GM21529 (cell line): Measurements from ENCODE around the gene RAB28.
A peak's percentile ranks its signal among the peaks of the same experiment; 100 is the strongest.

Experiments used
- ATAC-seq: cut with Tn5 transposase; IDR thresholded peaks from one replicate; pipeline ENCODE4 v1.9.1; 2021; ENCODE audit not compliant: unreplicated experiment

Gene RAB28

DNA sequence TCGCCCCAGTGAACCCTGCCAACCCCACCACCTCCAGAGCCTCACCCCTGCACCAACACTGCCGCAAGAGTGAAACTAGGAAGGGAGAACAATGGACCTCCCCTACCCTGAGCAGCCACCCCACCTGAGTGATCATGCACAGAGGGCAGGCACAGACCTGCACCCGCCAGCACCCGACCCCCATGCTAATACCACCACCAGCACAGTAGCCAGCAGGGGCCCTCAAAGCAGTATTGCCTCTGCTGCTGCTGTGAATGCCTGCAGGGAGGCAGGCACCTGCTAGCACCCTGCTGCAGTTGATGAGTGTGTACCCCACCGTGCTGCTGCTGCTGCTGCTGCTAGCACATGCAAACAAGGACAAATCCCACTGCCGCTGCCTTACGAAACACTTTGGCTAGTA lies 100.1 kb downstream of the RAB28 start:
- ATAC-seq: no peak

DNA sequence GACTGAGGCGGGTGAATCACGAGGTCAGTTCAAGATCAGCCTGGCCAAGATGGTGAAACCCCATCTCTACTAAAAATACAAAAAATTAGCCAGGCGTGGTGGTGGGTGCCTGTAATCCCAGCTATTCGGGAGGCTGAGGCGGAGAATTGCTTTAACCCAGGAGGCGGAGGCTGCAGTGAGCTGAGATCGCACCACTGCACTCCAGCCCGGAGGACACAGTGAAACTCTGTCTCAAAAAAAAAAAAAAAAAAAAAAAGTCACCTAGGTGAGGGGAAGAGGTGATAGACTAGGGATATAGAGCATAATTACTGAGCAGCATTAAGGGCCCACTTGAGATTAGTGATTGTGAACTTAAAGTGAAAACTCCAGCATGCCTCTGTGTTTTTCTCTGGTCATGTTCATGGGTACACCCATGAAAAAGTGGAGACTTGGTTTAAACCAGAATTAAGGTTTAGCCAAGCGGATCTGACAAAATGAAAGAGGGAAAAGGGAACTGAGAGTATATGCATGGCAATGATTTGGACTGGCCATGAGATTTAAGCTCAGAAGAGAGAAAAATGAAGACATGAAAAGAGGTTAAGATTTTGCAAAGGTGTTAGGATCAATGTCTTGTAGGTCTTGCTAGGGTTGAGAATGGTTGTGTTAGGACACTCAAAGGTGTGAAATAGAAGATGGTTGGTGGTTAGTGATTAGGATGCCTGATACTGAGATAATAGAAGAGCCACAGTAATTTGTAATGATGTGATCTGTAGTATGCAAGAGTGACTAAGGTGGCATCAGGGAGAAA lies 105.0 kb downstream of the RAB28 start:
- ATAC-seq: peak; percentile 69

DNA sequence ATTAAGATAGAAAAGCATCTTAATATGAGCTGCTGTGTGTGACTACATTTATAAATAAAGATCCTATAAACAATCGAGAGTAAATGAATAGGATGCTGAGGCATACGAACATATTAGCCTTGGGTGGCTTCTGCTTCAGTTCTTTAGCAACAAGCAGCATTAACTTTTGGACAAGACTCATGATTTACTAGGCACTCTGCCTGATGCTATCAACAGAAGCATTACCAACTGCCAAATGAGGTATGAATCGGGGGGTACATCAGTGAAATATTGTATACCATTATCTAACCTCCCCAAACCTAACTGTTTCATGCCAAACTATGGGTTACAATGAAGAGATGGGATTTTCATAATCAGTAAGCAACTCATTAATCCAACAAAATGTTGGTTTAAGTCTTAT lies 113.1 kb downstream of the RAB28 start:
- no peak for ATAC-seq

DNA sequence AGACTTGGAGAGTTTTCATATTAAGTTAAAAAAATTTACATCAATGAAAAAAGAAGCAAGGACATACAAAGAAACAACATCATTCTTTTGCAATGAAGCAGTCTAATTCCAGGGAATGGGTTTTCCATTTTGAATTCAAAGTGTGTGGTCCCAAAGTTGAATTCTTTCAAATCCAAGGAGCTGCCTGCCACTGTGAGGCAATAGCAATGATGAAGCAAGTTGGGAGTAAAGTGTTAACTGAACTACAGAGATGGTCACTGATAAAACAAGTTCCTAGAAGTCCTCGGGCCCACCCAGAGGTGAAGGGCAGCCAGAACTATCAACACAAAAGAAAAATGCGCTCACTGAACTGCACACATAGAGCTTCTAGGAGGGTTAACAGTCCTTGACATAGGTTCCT lies 115.9 kb downstream of the RAB28 start:
- no peak for ATAC-seq

DNA sequence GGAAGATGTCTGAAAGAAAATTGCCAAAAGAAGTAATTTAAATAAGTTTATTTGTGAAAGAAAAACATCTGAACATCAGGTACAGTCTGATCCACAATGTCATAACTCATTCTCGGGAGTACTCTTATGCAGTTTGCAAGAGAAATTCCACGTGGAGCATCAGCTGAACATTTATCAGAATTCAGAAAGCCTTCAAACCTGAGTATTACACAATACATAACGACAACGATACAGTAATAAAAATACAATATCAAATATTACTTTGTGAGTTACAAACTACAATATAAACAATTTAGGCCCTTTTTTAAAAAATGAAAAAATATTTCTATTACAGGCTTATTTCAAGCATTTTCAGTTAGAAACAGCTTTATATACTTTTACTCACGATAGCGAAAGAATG lies 116.4 kb downstream of the RAB28 start:
- ATAC-seq: no peak

DNA sequence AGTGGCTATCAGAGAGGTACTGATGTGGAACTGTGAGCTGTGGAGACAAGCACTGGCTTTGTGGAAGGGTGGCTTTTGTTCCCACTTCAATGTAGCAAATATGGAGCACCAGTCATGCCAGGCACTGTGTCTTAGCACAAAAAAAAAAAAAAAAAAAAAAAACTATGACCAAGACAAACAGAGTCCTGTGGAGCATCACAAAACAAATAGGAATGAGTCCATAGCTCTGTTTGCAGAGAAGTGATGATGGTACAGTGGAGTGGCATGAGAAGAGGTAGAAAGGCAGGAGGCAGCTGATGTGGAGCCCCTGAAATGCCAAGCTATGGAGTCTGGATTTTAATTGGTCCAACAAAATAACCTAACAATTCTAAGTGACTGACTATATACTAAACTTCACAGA lies 116.9 kb downstream of the RAB28 start:
- ATAC-seq: no peak

DNA sequence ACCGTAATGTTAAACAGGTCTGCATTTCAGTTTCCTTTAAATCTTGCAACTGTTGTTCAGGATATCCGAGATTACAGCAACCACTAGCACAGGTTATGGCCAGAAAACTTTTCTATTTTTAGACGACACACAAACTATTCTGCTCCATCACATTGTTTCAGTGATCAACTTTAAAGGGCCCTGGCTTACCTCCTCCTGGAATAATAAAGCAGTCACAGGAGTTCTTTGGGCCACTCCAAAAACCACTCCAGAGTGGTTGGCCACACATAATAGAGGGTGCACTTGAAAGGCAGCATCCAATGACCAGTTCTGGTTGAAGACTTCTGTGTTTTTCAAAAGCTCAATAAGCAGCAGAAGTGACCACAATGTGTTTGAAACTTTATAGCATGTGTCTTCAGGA lies 118.9 kb downstream of the RAB28 start:
- ATAC-seq: no peak

DNA sequence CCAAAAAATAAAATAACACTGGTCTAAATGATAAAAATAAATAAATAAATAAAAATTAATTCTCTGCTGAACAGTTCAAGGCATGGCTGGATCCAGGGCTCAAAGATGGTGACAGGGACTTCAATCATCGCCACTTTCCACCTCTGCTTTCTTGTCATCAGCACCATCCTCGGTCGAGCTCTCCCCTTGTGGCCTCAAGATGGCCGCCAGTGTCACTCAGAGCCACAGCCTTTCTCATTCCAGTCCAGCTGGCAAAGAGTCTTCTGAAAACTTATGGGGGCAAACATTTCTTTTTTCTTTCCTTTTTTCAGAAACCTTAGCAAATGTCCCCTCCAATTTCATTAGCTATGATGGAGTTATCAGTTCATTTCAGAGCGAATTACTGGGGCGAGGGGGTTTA lies 119.5 kb downstream of the RAB28 start:
- no peak for ATAC-seq

DNA sequence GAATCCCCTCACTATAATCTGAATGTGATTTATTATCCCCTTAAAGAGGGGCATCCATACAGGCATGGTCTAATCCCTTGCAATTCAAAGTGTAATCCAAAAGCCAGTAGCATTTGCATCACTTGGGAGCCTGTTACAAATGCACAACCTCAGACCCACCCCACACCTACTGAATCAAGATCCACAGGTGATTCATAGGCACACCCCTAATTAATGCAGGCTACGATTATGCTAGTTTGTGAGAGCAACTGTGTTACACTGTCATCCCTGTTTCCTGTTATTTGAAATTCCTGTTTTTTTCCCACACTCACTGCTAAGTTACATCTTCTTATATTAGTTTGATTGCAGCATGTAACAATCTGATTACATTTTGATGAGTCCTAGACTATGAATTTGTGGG lies 120.0 kb downstream of the RAB28 start:
- no peak for ATAC-seq

DNA sequence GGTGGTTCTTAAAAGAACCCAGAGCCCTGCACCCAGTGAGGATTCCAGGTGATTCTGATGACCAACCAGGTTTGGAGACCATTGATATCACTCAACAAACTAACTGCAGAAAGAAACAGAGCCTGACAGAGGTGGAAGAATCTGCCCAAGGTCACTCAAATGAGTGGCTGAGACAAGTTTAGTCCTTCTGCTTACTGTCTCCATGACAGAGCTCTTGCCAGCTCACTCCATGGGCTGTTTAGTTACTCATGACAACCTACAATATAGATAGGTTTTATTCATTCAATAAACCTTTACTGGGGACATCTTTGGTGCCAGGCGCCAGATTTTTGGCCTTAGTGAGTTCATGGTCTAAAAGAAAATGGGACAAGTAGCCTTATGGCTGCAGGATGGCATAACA lies 124.3 kb downstream of the RAB28 start:
- no peak for ATAC-seq

DNA sequence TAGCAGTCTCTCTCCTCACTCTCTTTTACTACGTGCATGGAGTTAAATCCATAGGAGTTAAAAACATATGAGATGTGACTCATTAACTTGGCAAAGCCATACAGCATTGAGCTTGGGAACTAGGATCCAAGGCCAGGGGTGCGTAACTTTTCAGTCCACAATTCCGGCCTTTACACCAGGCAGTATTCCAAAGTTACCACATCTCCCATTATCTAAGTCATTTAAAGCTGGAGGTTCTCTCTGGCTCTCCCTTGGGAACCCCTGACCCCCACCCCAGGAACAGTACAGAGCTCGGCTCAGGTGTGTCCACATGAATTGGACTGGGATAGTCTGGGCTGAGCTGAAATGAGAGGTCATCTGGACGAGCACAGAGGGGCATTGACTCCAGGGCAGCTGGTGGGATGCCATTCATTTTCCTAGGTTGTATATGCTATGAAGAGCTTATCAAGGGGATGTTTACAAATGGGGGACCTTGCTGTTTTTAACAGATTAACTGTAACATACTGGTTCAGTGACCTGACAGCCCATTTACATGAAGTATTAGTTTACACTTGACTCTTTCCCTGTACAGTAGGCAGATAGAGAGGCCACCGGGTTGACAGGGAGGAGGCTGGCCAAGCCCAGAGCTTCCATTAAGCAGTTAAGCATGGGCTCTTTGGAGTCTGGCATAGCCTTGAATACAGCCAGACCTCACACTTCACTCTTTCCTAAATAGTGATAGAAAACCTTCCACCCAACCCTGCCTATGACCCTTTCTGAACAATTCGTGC lies 128.8 kb downstream of the RAB28 start:
- ATAC-seq: no peak

DNA sequence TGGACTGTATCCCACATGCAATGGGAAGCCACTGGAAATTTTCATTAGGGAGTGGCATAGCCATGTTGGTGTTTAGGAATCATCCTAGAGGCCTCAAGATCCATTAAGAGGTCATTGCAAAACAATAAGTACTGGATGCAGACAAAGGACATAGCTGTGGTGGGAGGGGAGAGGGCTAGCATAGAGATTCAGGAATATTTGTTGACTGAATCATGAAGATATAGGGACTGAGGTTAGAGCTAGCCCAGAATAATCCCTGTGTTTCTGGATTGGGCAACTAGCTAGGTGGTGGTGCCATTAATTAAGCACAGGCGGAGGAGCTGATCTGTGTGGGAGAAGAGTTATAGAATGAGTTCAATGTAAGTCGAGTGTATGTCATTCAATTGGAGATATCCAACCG lies 135.0 kb downstream of the RAB28 start:
- no peak for ATAC-seq

DNA sequence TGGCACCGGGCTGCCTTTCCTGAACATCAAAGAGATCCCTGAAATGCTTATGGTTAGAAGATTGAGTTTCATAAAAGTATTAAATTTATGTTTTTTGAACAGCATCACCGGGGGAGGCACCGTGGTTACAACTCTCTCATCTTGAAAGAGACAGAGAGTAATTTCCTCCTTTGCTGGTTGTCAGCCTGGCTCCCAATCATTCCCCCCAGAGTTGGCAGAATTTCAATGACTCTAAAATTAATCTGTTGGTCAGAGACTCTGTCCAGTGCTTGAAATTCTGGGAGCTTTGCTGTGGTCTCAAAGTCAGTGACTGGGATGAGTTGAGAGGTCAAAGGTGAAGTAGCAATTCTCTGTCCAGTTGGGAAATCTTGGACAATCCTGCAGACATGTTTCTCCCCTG lies 135.9 kb downstream of the RAB28 start:
- ATAC-seq: no peak

DNA sequence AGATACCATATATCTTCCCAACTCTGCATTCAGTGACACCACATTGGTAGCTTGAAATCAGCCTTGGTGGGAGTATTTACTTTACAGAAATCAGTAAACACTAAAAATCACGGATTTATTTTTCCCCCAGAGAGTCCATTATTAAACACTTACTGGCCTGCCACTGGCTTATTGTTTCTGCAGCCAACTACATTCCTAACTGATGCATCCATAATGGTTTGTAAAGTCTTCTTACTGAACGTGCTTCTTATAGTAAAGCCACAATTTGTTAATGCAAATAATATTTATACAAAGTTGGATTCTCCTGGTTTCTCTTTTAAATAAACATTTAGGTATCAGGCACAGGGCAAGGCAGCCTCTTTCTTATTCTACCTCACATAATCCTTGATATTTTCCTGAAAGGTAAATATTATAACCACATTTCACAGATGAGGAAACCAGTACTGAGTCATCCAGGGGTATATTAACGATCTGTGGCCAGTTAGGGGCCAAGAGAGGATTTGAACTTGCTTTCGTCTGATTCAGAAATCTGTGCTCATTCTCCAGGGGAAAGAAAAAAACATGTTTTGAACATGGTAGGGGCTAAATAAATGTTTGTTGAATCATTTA lies 136.5 kb downstream of the RAB28 start:
- no peak for ATAC-seq

DNA sequence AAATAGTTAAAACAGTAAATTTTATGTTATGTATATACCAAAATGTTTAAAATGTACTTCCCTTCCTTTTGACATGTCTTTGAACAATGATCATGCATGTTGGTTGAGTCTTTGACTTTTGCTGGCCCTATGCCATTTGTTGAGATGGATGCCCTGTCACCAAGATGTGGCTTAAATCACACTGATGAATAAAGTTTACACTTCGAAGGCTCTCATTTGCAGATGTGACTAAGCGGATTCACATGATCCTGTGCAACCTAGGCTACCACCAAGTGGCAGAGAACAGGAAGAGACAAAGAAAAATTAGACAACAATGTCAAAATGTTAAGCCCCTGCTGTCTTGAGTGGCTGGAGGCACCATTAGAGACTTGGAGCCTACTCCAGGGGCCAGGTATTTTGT lies 139.9 kb downstream of the RAB28 start:
- no peak for ATAC-seq

DNA sequence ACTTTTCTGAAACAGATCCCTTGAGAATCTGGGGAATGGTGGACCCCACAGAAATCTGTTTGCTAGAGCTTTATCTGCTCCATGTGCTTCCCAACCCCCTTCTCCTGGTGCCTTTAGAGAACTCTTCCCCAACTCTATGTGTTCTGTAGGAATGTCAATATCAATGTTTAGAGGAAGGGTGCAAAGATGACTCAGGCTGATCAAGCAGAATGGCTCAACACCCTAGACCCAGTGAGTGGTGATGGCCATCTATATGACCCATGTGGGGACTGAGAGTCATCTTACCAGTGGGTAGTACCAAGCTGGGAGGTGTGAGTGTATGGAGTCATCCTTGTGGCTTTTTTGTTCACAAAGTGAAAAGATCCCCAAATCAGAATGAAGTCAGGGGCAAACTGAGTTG lies 143.5 kb downstream of the RAB28 start:
- ATAC-seq: no peak

DNA sequence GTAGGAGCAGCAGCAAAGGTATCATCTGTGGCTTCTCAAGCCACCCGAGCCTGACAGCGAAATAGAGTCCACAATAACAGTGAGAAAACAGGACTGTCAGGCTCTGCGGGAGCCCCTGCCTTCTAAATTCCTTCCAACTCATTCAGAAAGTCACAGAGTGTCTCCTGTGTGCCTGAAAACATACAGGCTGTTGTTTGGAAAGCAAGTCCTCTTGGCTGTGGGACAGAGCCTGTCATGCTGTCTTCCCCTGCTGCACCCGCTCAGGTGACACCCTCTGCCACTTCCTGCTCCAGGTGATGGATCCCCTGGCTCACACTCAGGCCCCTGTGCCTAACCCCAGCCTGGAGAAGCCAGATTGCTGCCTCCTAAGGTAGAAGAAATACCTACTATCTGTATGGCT lies 152.3 kb downstream of the RAB28 start:
- no peak for ATAC-seq

DNA sequence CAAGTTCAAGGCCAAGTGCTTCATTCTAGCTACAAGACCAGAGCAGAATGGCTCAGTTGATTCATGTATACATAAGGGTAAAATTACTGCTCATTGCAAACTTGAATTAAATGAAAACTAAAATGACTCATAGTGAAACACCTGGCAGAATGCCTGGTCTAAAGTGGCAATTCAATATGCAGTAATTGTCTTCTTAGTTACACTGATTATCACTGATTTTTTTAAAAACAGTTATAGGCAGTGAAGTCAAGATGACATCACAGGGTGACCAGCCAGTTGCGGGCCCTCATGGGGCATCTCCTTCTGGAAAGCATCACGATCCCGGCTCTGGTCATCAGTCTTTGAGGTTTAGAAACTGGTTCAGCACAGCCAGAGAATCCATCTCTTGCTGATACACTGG lies 154.2 kb downstream of the RAB28 start:
- ATAC-seq: no peak

DNA sequence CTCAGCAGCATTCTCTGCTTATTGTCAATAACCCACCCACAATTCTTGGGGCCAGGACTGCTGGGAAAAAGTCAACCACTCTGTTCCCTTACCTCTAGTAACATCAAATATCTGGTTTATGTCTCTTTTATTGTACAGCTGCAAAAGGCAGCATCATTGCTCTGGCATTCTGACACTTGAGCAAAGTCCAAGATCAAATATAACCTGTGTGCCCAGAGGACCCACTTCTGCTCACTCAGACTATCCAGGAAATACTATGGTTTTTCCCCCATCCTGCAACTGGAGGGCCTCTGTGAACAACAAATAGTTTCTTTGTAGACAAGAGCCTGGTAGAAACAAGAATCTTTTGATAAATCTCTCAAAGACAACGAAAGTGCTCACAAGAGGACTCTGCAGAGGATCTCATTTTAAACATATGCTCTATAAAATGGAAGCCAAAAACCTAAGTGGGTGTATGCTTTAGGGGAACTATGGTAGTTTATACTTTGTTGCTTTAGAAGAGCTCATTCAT lies 154.7 kb downstream of the RAB28 start:
- ATAC-seq: no peak

DNA sequence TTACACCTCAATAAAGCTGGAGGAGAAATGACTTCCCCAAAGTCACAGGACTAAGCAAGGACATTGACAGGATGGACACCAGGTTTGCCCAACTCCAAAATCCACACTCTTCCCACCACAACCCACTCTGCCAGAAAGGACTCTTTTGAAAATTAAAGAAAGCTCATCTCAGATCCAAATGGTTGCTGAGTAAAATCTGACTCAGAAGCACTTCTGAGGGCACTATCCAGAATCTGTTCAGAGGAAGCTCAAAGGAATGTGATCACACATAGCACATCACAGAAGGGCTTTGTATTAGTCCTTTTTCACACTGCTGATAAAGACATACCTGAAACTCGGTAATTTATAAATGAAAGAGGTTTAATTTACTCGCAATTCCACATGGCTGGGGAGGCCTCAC lies 155.5 kb downstream of the RAB28 start:
- no peak for ATAC-seq

DNA sequence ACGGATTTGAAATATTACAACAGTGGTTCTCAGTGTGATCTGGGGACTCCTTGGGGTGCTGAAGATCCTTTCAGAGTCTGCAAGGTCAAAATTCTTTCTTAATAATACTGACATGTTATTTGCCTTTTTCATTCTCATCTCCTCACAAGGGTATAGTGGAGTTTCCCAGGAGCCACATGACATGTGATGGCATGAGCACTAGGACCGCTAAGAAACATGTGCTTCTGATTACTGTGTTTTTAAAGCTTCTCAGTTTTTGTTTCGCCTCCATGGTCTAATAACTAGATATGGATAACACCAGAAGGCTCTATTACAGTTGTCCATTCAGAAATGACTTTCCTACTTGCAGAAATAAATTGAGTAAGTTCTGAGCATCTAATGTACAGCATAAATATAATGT lies 156.1 kb downstream of the RAB28 start:
- ATAC-seq: no peak

DNA sequence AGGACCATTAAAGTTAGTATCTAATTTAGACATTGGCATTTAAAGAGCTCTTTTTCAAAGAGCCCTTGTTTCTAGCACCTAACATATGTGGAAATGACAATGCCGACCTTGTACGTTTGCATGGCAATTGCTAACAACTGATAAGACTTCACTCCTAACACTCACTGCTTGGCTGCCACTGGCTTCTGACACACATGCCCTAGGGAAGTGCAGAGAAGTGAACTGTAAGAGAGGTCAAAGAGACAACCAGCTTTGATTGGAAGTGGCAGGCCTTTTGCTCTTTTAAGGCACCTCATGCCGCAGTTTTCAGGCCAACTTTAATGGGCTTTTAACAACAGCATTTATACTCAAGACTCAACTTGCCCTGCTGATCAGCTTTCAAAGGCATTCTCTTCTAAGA lies 158.4 kb downstream of the RAB28 start:
- ATAC-seq: no peak
